GM12891 (cell line): Measurements from ENCODE around the gene MICU1.

Source experiments
- POLR2A ChIP-seq: IDR thresholded peaks from 2 replicates; pipeline ENCODE4 v1.6.1; 2011; ENCODE audit warnings: low read depth, low read length, control low read depth
- POLR2AphosphoS5 ChIP-seq: IDR thresholded peaks from 2 replicates; pipeline ENCODE4 v1.6.1; 2011; ENCODE audit warnings: low read depth, low read length, control low read depth
- TAF1 ChIP-seq: IDR thresholded peaks from 2 replicates; pipeline ENCODE4 v1.6.1; 2011; ENCODE audit warnings: low read depth, low read length, control low read depth

- TF ChIP-seq POLR2A, result no peak
- no peak for TF ChIP-seq POLR2AphosphoS5
- no peak for TF ChIP-seq TAF1
Observed at GRCh38 chr10:72540193-72540807, 85.6 kb downstream of the MICU1 start.
